T-cell (primary cell): Measurements from ENCODE around the gene ADGRE1. TPM values are rescaled to one million over a fixed set of nuclear protein-coding genes. Genes with fewer than 3 reads are reported as not detected.
A peak's percentile ranks its signal among the peaks of the same experiment; 100 is the strongest.
"Not testable (repeated sequence)": the region's sequence is repeated elsewhere in the genome, so short reads cannot be mapped to it uniquely, and the experiment has no call there.

Experiments
- ATAC-seq, 4 experiments: fragments of 200-7000 bp in 3 of 4; fragments of 150-1000 bp in 1 of 4; cut with Tn5 transposase; replicated peaks in 1 of 4; 1 replicate in 3 of 4; 2 replicates in 1 of 4; pipeline ENCODE4 v1.10.0; 2021; ENCODE audit warnings: moderate library complexity in 3 of 4, mild to moderate bottlenecking in 2 of 4, moderate number of reproducible peaks in 1 of 4
- CTCF ChIA-PET, 2 donors: fragments of 300-600 bp; sonication (Branson Sonifier 250); formaldehyde crosslinking; loops; one replicate each; lab custom pipeline; 2022; ENCODE audit warnings: antibody characterized with exemption in 2 of 2; lab: Charles Lee
- POLR2A ChIA-PET, 2 donors: fragments of 300-600 bp; sonication (Branson Sonifier 250); formaldehyde crosslinking; loops; one replicate each; lab custom pipeline; 2022; ENCODE audit warnings: antibody characterized with exemption in 2 of 2; lab: Charles Lee
- DNase-seq, 35 experiments: peaks; one replicate each; pipeline versions ENCODE4 v3.0.0 to v3.0.0-alpha.2; 2013 to 2023
- H3K27ac ChIP-seq: one replicate; pipeline ENCODE4 v1.5.1; 2013; ENCODE audit warnings: low read length
- H3K27me3 ChIP-seq, 2 experiments: replicated peaks in 1 of 2; 1 replicate in 1 of 2; 2 replicates in 1 of 2; pipeline versions ENCODE4 v1.6.1 to v1.7.0; 2013; ENCODE audit warnings: low read length in 1 of 2, mixed read lengths in 1 of 2; ENCODE audit not compliant: control insufficient read depth in 2 of 2, insufficient read depth in 2 of 2; ENCODE audit errors: extremely low read depth in 1 of 2
- H3K36me3 ChIP-seq, 2 donors: 1 replicate in 1 of 2; 2 replicates in 1 of 2; pipeline versions ENCODE4 v1.6.1 to v1.7.0; 2013; ENCODE audit warnings: low read length in 1 of 2; ENCODE audit not compliant: control insufficient read depth in 2 of 2, insufficient read depth in 1 of 2; ENCODE audit errors: extremely low read depth in 1 of 2
- H3K4me1 ChIP-seq, 2 experiments: 1 replicate in 1 of 2; 2 replicates in 1 of 2; pipeline versions ENCODE4 v1.6.1 to v1.7.0; 2013; ENCODE audit warnings: low read length in 2 of 2, mixed read lengths in 1 of 2; ENCODE audit not compliant: insufficient read depth in 2 of 2, control insufficient read depth in 1 of 2; ENCODE audit errors: extremely low read depth in 1 of 2
- H3K4me3 ChIP-seq, 2 donors: 1 replicate in 1 of 2; 2 replicates in 1 of 2; pipeline versions ENCODE4 v1.5.1 to v1.7.0; 2013; ENCODE audit warnings: mild to moderate bottlenecking in 2 of 2, low read length in 1 of 2, moderate library complexity in 1 of 2; ENCODE audit not compliant: control insufficient read depth in 1 of 2; ENCODE audit errors: extremely low read depth in 1 of 2
- H3K9me3 ChIP-seq: 2 replicates; pipeline ENCODE4 v1.7.0; 2013
- H3K27ac Mint-ChIP-seq, 2 donors: one replicate each; pipeline ENCODE4 v1.8.0; 2020 to 2021; ENCODE audit warnings: mild to moderate bottlenecking in 2 of 2, mixed read lengths in 2 of 2
- H3K27me3 Mint-ChIP-seq, 2 donors: one replicate each; pipeline ENCODE4 v1.8.0; 2021 to 2022; ENCODE audit warnings: mixed read lengths in 2 of 2
- H3K36me3 Mint-ChIP-seq: one replicate; pipeline ENCODE4 v1.8.0; 2021; ENCODE audit warnings: mixed read lengths
- H3K4me1 Mint-ChIP-seq, 3 donors: one replicate each; pipeline ENCODE4 v1.8.0; 2020 to 2022; ENCODE audit warnings: mixed read lengths in 3 of 3, mild to moderate bottlenecking in 1 of 3
- H3K4me3 Mint-ChIP-seq, 3 donors: one replicate each; pipeline ENCODE4 v1.8.0; 2020 to 2022; ENCODE audit warnings: mild to moderate bottlenecking in 3 of 3, mixed read lengths in 3 of 3, moderate library complexity in 3 of 3
- H3K9me3 Mint-ChIP-seq, 3 donors: one replicate each; pipeline ENCODE4 v1.8.0; 2020 to 2022; ENCODE audit warnings: mixed read lengths in 3 of 3
- WGBS: methylation state at CpG from one replicate; pipeline ENCODE4 v1.1.5; 2013; ENCODE audit warnings: missing lambda C conversion rate; ENCODE audit not compliant: insufficient coverage; 5-methylcytosine and 5-hydroxymethylcytosine counted together
- total RNA-seq, 35 experiments: library from RNA in 6 of 35; stranded (reverse) in 6 of 35; fragments of 120-200 nt in 1 of 35; gene quantifications; one replicate each; pipeline versions ENCODE4 v1.2.1 to v1.2.4 and lab custom pipeline; 2013 to 2026

The ADGRE1 gene
- total RNA-seq, 5 donors from 2014 or later (not counting 1 experiment from before 2014, with no cell fraction given), result 3.4 to 9.7 (median 3.7) TPM

- Mint-ChIP-seq H3K36me3 (no peaks in the 10 kb centered on the region), H3K27me3 (no peaks in the 10 kb centered on the region), H3K9me3 (no peaks in the 10 kb centered on the region), H3K27ac (peak overlapping the region; percentile 66 to 83), H3K4me3 (peak overlapping the region; percentile 69 to 86 (median 85)), H3K4me1 (peaks cover 18 to 32% (median 28%) of the 10 kb centered on the region in 3 donors)
- DNase-seq (peak; percentile 80 to 95 (median 87)), ATAC-seq (peak; percentile 87 to 92 (median 90))
- Histone ChIP-seq H3K27me3 (no peaks in the 10 kb centered on the region), H3K36me3 (peaks cover 0 to 3% of the 10 kb centered on the region in 2 donors), H3K4me1 (peaks cover 5 to 20% of the 10 kb centered on the region in 2 experiments), H3K27ac (peak overlapping the region; percentile 54), H3K9me3 (no peaks in the 10 kb centered on the region), H3K4me3 (peak overlapping the region; percentile 41 to 62)
- POLR2A ChIA-PET, result interaction anchor here (0.6 to 0.9 kb wide), 5 partner anchors 12 to 1080 kb away, joined by 3 to 8 read pairs (median 4); partner anchors contain the start of gene VAV1 (in 1 of the 2)
- CTCF ChIA-PET, result interaction anchor here (0.6 to 2.6 kb wide), 14 partner anchors 11 to 346 kb away, joined by 3 to 51 read pairs (median 4); partner anchors contain the start of genes GPR108 (in 1 of the 2), SH2D3A (in 1 of the 2) and VAV1 (in 1 of the 2)
- 2% methylated on average over 11 of the region's 16 CpGs for WGBS
Measured at GRCh38 chr19:6862673-6863078, 24.7 kb upstream of the ADGRE1 start.

- no peaks in the 10 kb centered on the region for H3K9me3 Mint-ChIP-seq
- POLR2A ChIA-PET, result no interaction called here
- DNase-seq (no peak), ATAC-seq (no peak)
- peak overlapping the region in 1 of 2 donors; percentile 27 for H3K27ac Mint-ChIP-seq
- Histone ChIP-seq H3K4me1 (peaks cover 11 to 32% of the 10 kb centered on the region in 2 experiments), H3K9me3 (no peaks in the 10 kb centered on the region), H3K27me3 (no peaks in the 10 kb centered on the region), H3K27ac (no peak overlapping the region), H3K4me3 (no peak overlapping the region), H3K36me3 (no peaks in the 10 kb centered on the region)
- 89% methylated on average over 3 of the region's 9 CpGs for WGBS
- CTCF ChIA-PET, result interaction anchor here (0.6 to 2.6 kb wide), 17 partner anchors 20 to 348 kb away, joined by 3 to 51 read pairs (median 4); partner anchors contain the start of genes GPR108 (in 1 of the 2), SH2D3A (in 1 of the 2) and VAV1 (in 1 of the 2)
- no peak overlapping the region for H3K4me3 Mint-ChIP-seq
- peaks cover 28 to 45% (median 37%) of the 10 kb centered on the region in 3 donors for H3K4me1 Mint-ChIP-seq
- no peaks in the 10 kb centered on the region for H3K27me3 Mint-ChIP-seq
- H3K36me3 Mint-ChIP-seq, result no peaks in the 10 kb centered on the region
Measured at GRCh38 chr19:6864325-6864940, 22.9 kb upstream of the ADGRE1 start.

GRCh38 chr19:6865849-6866248 lies 21.5 kb upstream of the ADGRE1 start:
- Mint-ChIP-seq H3K27ac (peak overlapping the region in 1 of 2 donors; percentile 45), H3K36me3 (no peaks in the 10 kb centered on the region), H3K4me1 (peaks cover 32 to 51% (median 39%) of the 10 kb centered on the region in 3 donors), H3K27me3 (no peaks in the 10 kb centered on the region), H3K9me3 (no peaks in the 10 kb centered on the region), H3K4me3 (no peak overlapping the region)
- Histone ChIP-seq H3K27me3 (no peaks in the 10 kb centered on the region), H3K9me3 (no peaks in the 10 kb centered on the region), H3K27ac (no peak overlapping the region), H3K4me1 (peaks cover 11 to 32% of the 10 kb centered on the region in 2 experiments), H3K36me3 (no peaks in the 10 kb centered on the region), H3K4me3 (no peak overlapping the region)
- ChIA-PET POLR2A (interaction anchor here in 1 of 2 donors (0.6 kb wide), 1 partner anchor 96 kb away, joined by 10 read pairs; no protein-coding TSS in a partner anchor), CTCF (interaction anchor here in 1 of 2 donors (0.6 kb wide), 1 partner anchor 39 kb away, joined by 5 read pairs; no protein-coding TSS in a partner anchor)
- ATAC-seq (no peak), DNase-seq (no peak)
- WGBS, result 90% methylated on average over 8 of the region's 10 CpGs

- no peaks in the 10 kb centered on the region for H3K36me3 Mint-ChIP-seq
- H3K4me3 Mint-ChIP-seq, result no peak overlapping the region
- DNase-seq, result no peak
- Histone ChIP-seq H3K27ac (no peak overlapping the region), H3K4me1 (peaks cover 11 to 29% of the 10 kb centered on the region in 2 experiments), H3K4me3 (no peak overlapping the region), H3K36me3 (no peaks in the 10 kb centered on the region), H3K27me3 (no peaks in the 10 kb centered on the region), H3K9me3 (no peaks in the 10 kb centered on the region)
- H3K27me3 Mint-ChIP-seq, result no peaks in the 10 kb centered on the region
- no peak for ATAC-seq
- 89% methylated on average over 6 of the region's 6 CpGs for WGBS
- peak overlapping the region; percentile 59 to 77 for H3K27ac Mint-ChIP-seq
- H3K4me1 Mint-ChIP-seq, result peaks cover 29 to 44% (median 34%) of the 10 kb centered on the region in 3 donors
- ChIA-PET POLR2A (interaction anchor here in 1 of 2 donors (0.6 kb wide), 1 partner anchor 17 kb away, joined by 4 read pairs; no protein-coding TSS in a partner anchor), CTCF (interaction anchor here in 1 of 2 donors (0.5 to 1.2 kb wide), 2 partner anchors 128 to 537 kb away, joined by 3 read pairs; no protein-coding TSS in a partner anchor)
- H3K9me3 Mint-ChIP-seq, result peaks cover 0 to 1% (median 0%) of the 10 kb centered on the region in 3 donors
Measured at GRCh38 chr19:6866741-6867151, 20.6 kb upstream of the ADGRE1 start.

GRCh38 chr19:6868351-6868750 lies 19.0 kb upstream of the ADGRE1 start:
- POLR2A ChIA-PET, result no interaction called here
- H3K27ac Mint-ChIP-seq, result peak overlapping the region; percentile 70 to 81
- no peak for ATAC-seq
- H3K27me3 Mint-ChIP-seq, result no peaks in the 10 kb centered on the region
- WGBS, result 31% methylated on average over 3 of the region's 4 CpGs
- Histone ChIP-seq H3K9me3 (no peaks in the 10 kb centered on the region), H3K4me1 (peaks cover 6 to 14% of the 10 kb centered on the region in 2 experiments), H3K27ac (no peak overlapping the region), H3K4me3 (no peak overlapping the region), H3K36me3 (no peaks in the 10 kb centered on the region), H3K27me3 (no peaks in the 10 kb centered on the region)
- peaks cover 0 to 6% (median 0%) of the 10 kb centered on the region in 3 donors for H3K9me3 Mint-ChIP-seq
- peak overlapping the region in 1 of 3 donors; percentile 62 for H3K4me3 Mint-ChIP-seq
- DNase-seq, result peak in 1 of 35 experiments; percentile 19
- H3K36me3 Mint-ChIP-seq, result peaks cover 3% of the 10 kb centered on the region
- peaks cover 19 to 31% (median 25%) of the 10 kb centered on the region in 3 donors for H3K4me1 Mint-ChIP-seq
- CTCF ChIA-PET, result interaction anchor here in 1 of 2 donors (0.5 to 0.6 kb wide), 2 partner anchors 19 to 363 kb away, joined by 3 to 4 read pairs; no protein-coding TSS in a partner anchor

GRCh38 chr19:6869151-6869882 lies 18.1 kb upstream of the ADGRE1 start:
- POLR2A ChIA-PET, DNase-seq, H3K36me3 Mint-ChIP-seq, H3K9me3 ChIP-seq, CTCF ChIA-PET, H3K4me3 ChIP-seq, H3K36me3 ChIP-seq, ATAC-seq, H3K27ac ChIP-seq, H3K9me3 Mint-ChIP-seq, H3K4me3 Mint-ChIP-seq, H3K27ac Mint-ChIP-seq, H3K27me3 Mint-ChIP-seq, H3K27me3 ChIP-seq: not testable (repeated sequence)
- WGBS, result 57% methylated on average over 1 of the region's 22 CpGs
- H3K4me1 Mint-ChIP-seq, result peaks cover 15 to 25% (median 21%) of the 10 kb centered on the region in 3 donors
- peaks cover 6 to 12% of the 10 kb centered on the region in 2 experiments for H3K4me1 ChIP-seq
